Germinal center (tissue), 1 donor: ENCODE data around the gene SUPT20H.

Source experiments
- DNase-seq: peaks from one replicate; pipeline ENCODE4 v3.0.0; 2012; ENCODE audit warnings: mixed read lengths, low spot score

SUPT20H gene

DNA sequence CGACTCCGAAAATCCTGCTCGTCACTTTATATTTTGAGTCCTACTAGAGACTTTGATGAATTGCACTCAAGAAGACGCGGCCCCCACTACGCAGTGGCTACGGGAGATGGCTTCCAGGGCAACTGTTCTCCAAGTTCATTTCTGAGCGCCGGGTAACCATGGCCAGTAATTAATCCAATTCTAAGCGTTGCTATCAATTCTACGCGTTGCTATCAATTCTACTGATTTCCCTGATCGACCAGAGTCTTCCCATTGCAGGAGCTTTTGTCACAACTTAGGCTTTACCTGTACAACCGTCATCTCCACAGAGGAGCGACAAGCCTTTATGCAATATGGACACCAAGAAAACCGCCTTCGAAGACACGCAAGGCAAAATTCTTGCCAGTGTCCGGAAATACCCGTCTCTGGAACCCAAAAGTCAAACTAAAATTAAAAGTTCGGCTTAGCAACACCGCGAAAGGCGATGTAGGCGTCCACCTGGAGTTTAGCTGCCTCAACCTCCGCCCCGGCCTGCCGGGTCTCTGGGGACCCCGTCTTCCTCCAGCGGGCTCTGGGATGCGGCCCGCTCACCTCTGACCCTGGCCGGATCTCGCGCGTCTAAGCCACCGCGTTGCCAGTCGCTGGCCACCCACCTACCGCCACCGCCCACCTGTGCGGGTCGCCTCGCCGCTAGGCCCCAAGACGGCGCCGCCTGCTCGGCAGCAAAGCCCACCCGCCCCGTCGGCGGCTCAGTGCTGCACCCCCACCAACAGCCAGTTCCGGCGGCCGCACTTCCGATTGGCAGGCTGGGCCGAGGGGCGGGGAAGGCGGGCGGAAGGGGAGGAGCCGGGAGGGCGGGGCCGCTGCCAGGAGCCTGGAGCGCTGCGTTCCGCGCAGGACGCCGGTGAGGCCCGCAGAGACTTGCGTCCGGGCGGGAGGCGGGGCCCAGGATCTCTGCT lies at the start of gene SUPT20H:
Gene SUPT20H (minus strand): TSS at position 779 of the 938 bp plus-strand sequence. CDS start 8,198 bp downstream, outside the sequence.
- peak; percentile 89 for DNase-seq

DNA sequence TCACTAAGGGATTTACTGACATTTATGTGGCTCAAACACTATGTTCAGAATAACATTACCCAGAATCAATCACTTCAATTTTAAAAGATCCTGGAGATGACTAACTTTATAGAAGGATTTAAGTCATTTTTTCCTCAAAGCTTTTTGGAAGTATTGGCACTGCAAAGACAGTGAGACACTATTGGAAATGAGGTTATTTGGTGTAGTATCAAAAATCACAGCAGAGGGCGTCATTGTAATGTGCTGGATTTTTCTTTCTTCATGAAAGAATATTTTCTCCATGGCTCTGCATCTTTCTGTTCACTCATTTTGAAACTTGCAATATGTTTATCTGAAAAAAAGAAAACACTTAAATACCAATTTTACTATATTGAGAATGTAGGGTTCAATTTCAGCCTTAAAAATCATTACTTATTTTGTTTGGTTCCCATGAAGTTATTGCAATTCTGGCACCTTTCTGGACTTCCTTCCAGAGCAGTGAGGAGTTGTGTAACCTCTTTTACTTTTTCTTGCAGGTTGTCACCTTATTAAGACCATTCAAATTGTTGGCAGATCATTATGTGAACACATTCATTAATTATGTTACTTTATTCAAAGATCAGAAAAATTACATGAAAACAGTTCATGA lies 49.7 kb upstream of the SUPT20H start:
- no peak for DNase-seq

DNA sequence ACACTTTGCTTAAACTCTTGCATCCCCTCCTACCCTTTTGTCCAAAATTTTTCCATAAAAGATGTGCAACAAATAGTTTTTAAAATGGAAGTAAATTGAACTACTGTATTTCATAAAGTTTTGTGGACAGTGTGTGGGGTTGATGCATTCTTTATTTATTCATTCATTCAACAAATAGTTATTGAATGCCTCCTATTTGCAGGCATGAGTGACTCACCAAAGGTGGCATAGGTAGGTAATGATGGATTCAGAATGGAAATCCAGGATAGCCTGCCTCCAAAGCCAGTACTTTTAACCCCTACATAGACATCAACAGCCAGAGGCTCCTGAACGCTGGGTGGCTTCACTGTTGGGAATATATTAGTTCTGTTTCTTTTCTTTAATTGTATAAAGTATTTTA lies 48.4 kb upstream of the SUPT20H start:
- no peak for DNase-seq

DNA sequence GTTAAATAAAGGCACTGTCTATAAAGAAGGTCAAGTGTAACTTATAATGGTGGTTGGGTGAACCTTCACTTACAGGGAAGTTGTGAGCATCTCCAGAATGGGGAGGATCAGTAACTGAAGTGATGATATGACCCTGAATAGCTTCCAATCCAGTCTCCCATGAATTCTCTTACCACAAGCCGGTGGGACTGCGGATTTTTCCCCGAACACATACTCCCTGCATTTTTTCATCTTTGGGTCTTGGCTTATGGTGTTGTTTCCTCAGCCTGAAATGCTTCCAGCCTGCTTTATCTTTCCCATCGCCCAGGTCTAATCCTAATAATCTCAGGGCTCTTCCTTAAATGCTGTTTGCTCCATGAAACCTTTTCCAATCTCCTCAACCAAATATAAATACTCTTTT lies 48.0 kb upstream of the SUPT20H start:
- no peak for DNase-seq

DNA sequence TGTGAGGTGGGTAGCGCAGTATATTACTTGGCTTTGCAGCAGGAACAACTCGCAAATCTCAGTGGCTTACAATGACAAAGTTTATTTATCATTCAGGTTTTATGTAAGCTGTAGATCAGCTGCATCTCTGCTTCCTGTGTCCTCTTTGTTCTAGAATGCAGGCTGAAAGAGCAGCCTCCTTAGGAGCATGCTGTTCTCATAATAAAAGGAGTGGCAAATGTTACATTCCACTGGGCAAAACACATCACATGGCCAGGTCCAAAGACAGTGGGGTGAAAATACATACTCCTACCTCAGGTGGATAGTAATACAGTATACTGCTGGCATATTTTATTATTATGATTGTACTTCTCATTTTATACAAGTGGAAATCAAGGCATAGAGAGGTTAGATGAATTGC lies 47.2 kb upstream of the SUPT20H start:
- no peak for DNase-seq

DNA sequence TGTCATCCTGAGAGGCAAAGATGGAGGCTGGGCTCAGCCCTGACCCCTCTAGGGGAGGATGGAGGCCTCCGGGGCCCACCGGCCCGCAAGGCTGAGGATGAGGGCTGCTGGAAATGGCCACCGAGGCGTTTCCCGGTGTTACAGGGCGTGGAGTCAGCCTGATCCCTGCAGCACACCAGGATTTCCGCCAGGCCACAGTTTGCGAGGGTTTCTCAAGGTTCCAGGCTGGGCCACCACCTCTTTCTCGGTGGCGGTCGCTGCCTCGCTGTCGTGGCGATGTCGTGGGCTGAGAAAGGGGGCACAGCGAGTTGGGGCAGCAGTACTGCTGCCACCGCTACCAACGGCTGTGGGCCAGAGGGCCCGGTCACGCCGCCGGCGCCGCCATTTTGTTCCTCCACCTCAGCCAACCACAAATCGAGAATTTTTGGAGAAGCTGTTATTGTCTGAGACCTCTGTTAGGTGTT lies 45.8 kb upstream of the SUPT20H start, which contains the start of gene CSNK1A1L:
Gene CSNK1A1L (minus strand): TSS at position 414 of the 464 bp plus-strand sequence. CDS start 408 bp downstream, at position 6.
- no peak for DNase-seq

DNA sequence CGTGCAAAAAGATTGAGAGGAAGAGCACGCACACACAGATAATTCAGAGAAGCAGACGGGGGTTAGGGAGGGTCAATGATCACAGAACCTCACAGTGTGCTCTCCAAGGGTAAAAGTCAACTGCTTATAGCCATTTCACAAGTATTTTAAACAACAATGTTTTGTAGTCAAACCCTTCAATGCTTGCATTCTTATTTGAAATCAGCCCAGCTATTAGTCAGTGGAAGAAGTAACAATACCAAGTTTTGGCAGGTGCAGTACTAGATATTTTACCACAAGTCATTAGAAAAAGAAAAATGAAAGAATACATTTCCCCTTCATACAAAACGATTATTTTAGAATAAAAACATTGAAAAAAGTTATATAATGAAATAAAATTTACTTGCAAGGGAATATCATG lies 43.4 kb upstream of the SUPT20H start:
- no peak for DNase-seq

DNA sequence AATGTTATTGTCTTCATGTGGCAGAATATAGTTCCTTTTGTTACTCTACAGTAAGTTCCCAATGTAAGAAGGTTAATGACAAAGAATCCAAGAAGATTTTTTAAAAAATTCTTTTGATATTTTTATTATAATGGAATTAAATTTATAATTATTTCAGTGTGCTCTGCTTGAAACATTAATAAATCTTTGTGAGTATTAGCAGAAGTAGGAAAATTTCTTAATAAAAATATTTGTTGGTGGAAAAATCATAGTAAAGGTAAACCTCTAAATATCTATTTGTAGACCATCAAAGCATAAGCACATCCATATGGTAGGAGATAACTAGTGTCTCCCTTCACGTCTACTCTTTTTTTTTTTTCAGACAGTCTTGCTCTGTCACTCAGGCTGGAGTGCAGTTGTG lies 41.7 kb upstream of the SUPT20H start:
- DNase-seq, result no peak

DNA sequence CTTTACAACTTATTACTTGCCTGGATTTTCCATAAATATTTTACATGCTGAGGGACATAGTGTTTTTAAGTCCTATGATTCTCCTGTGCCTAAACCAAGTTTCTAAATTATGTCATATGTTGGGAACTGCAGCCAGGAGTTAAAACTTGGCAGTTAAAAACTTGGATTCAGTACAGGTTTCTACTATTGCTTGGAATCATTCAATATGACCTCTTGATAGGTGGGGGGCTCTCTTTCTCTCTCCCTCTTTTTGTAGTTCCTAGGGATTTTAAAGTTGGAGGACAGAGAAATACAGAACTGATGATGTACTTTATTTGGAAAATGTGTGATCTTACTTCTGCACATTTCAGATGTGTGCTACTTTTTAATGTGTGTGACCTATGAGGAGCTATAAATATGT lies 41.2 kb upstream of the SUPT20H start:
- no peak for DNase-seq

DNA sequence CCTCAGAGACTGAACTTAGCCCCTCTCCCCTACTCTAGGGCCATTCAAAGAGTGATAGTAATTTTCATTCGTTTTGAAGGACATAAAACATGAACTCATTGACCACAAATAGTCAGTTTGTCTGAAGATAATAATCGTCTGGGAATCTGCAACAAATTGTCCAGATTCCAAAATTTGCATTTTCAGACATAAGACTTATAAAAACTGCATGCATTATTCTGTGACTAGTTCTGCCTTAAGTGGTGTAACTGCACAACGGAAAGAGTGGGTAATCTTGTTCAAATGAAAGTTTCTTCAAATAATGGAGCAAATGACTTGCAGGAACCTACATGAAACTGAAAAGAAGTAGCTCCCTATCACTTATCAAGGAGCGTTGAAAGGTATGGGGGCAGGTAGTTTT lies 37.6 kb upstream of the SUPT20H start:
- DNase-seq, result no peak

DNA sequence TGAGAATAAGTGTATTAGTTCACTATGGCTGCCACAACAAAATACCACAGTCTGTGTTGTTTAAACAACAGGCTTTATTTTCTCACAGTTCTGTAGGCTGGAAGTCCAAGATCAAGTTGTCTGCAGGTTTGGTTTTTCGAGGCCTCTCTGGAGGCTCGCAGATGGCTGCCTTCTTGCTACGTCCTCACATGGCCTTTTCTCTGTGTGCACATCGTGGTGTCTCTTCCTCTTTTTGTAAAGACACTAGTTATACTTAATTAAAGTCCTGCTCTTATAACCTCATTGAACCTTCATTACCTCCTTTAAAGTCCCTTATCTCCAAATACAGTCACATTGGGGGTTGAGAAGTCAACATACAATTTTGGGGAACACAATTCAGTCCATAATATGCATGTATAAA lies 35.4 kb upstream of the SUPT20H start:
- no peak for DNase-seq

DNA sequence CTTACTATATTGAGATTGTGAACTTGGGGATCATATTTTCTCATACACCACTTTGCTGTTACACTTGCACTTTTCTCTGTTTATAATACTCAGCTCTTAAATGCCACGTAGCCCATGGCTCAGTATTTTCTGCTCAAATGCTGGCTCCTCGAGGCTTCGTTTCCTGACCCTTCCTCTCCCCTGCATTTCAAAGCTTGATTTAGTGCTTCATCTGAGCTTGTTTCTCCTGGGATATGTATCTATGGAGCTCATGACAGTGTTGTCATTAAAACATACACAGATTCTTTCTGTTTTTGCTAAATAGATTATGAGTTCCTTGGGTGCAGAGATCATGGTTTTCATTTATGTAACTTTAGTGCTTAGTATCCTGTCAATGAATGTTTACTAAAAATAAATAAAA lies 34.6 kb upstream of the SUPT20H start:
- DNase-seq, result no peak

DNA sequence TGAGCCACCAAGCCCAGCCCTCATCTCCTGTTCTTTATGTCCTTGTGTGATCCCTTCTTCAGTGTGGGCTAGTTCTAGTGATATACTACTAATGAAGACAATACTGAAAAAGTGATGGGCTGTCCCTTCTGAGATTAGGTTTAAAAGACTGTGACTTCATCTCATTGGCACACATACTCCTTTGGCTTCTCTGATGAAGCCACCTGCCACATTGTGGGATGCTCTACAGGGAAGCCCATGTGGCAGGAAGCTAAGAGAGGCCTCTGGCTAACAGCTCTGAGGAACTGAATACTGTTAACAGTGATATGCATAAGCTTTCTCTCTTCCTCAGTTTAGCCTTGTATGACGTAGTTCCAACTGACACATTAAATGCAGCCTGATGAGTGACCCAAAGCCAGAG lies 32.3 kb upstream of the SUPT20H start:
- no peak for DNase-seq

DNA sequence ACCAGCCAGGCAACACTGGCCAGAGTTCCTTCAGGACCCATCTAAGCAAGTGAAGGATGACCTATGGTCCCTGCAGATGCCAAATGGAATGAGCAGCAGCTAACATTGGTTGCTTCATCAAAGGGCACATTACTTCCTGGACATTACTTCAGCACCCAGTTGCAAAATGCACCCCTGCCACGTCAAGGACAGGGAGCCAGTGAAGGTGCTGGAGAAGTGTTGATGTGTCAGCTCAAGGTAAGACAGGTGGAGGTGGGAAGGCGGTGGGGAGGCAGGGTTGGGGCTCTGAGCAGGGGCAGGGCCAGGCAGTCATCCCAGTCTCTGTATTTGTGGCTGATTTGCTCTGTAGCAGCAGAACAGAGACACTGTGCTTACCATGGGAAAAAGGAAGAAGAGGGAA lies 31.4 kb upstream of the SUPT20H start:
- DNase-seq, result no peak

DNA sequence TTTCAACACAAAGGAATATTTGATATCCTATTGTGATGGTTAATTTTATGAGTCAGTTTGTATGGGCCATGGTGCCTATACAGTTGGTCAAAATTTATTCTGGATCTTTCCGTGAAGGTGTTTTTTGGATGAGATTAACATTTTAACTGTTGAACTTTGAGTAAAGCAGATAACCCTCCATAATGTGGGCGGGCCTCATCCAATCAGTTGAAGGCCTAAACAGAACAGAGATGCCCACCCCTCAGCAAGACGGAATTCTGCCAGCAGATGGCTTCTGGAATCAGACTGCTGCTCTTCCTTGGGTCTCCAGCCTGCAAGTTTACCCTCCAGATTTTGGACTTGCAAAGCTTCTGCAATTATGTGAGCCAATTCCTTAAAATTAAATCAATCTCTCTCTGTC lies 30.0 kb upstream of the SUPT20H start:
- DNase-seq, result no peak

DNA sequence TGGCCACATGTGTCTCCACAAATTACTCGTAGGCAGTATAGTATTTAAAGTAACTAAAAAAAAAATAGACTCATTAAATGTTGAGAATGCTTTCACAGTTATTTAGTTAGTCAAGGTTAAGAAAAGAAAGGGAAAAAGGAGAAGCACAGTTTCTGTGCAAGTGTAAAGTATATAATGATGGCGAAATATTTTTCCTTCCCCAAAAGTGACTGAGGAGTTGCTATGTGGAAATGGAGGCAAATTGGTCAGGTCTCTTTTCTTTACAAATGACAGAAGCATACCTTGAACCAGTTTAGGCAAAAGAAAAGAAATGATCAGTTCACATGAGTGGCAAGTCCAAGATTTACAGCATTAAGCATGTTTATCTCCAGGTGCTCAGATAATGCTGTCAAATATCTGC lies 28.0 kb upstream of the SUPT20H start:
- no peak for DNase-seq

DNA sequence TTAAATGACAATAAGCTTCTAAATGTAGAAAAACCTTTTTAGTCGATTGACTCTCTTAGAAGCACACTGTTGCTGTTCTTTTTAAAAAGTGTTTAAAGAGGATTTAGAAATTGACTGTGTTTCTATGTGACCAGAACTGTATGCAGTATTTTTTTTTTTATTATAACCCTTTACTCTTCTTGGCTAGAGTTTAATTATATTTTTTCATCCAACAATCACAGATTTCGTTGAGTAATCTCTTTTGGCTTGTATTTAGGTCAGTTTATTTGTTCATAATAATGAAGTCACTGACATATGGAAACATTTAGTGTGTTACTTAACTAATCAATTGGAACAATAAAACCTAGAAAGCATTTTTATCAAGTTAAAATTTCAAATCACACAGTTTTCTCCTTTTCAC lies 26.1 kb upstream of the SUPT20H start:
- DNase-seq, result no peak

DNA sequence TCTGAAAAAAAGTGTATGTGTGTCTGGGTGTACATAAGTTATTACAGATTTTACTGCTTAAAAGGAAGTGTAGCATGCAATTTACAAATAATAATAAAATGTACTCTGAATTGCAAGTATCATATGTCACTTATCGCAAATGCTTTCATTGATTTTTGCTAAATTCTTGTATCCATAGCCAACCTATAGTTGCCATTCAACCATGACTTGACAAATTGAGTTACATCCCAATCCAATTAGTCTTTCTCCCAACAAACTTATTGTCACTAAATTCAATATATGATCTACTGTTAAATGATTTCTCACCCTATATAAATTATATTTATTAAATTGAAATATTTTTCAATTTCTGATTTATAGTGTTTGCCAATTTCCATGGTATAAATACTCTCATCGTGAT lies 17.3 kb upstream of the SUPT20H start:
- no peak for DNase-seq

DNA sequence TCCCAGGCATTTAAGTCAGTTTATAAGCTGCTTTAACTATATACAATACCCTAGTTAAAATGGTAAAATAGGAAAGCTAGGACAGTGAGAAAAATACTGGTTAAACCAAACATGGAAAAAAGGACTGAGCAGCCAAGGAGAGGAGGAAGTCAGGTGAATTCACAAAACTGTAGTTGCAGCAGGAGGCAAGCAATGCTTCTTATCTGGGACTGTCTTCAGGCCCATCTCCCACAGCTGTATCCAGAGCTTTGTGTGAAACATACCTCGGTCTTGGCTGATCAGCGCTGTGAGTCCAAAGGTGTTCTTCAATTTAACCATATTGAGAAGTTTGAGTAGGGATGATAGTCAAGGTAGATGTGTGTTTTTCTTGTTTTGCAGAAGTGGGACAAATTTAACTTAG lies 15.7 kb upstream of the SUPT20H start:
- DNase-seq, result no peak

DNA sequence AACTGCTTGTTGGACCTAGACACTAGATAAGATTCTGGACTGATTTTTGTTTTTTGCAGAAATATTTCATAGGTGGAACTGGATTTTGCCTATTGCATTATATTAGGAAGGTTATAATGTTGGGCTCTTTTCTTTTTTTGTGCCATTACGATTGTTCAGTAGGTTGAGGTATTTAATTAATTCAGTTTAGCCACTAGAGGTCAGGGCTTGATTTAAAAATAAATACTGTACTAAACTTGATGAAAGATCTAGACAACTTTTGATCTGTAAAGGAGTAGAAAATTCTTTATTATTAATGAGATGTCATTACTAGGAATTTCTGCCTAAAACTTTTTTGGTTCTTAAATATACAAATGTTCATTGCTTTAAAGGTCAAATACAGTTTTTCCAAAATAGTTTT lies 15.2 kb upstream of the SUPT20H start:
- no peak for DNase-seq

DNA sequence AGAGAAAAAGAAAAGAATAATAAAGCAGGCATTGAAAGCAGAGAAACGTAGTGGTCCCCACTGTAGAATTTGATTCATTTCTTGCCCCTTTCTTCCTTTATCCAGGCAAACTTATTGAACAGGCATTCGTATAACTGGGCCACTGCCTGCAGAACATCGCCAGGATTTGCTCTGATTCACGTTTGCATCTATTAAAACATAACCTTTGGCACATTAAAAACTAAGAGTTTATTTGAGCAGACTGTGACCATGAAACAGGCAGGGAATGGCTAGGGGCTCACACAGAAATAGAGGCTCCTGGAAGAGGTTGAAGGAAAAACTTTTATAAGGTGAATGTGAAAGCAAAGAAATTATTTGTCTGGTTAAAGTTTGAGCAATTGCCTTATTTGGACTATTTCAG lies 12.5 kb upstream of the SUPT20H start:
- DNase-seq, result no peak

DNA sequence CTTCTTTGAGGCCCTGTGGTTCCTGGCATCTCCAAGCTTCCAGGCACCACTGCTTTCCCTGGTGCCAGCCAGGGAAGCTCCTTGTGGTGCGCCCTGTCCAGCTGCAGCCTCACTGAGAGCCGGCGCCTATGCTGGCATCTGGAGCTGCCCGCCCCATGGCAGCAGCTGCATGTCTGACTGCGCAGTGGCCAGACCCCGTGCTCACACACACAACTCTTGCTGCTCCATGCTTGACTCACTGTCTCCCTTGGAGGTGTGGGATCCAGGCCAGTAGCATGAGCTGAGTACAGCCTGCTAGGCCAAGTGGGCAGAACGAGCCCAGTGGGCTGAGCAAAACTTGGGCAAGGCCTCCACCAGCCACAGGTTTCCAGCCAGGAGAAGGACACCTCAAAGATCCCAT lies 11.5 kb upstream of the SUPT20H start:
- no peak for DNase-seq

DNA sequence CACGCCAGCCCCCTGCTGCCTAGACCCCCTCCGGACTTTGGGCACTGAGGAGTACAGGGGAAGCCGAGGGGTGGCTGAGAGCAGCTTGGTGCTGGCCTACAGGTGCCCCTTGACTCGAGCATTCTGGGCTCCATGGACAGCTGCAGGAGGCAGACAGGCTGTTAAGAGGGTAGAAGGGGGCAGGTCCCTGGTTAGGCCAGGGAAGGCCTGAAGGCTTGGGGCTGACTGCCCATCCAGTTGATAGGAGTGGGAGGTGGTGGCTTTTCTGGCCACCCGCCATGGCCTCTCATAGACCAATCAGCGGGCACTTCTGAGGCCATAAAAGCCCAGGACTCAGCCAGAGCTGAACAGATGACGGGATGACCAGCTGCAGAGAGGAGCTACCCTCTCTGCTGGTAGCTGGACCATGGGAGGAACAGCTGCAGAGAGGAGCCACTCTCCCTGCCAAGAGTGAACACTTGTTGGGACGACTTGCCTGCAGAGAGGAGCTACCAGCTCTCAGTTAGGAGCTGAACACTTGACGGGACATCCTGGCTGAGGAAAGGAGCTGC lies 10.7 kb upstream of the SUPT20H start:
- no peak for DNase-seq
